GM18867 (cell line): Measurements from ENCODE around the gene KSR1.

ENCODE experiments used
- ATAC-seq: cut with Tn5 transposase; IDR thresholded peaks from one replicate; pipeline ENCODE4 v1.9.1; 2021; ENCODE audit warnings: mild to moderate bottlenecking, moderate library complexity; ENCODE audit not compliant: unreplicated experiment

Gene KSR1

DNA sequence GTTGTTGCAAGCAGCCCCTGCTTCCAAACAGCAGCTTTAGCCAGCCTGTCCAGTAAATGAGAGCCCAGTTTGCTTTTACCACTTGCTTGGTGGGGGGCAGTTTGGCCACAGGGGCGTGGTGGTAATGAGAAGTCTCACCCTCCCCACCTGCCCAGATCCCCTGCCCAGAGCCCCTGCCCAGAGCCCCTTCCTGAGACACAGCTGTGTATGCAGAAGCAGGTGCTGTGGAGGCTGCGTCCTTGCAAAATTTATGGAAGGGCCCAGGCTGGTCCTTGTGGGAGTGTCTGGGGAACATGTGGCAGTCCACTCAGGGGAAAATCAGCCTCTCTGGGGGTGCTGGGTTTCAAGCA, 147.1 kb downstream of the KSR1 start:
- ATAC-seq = no peak

DNA sequence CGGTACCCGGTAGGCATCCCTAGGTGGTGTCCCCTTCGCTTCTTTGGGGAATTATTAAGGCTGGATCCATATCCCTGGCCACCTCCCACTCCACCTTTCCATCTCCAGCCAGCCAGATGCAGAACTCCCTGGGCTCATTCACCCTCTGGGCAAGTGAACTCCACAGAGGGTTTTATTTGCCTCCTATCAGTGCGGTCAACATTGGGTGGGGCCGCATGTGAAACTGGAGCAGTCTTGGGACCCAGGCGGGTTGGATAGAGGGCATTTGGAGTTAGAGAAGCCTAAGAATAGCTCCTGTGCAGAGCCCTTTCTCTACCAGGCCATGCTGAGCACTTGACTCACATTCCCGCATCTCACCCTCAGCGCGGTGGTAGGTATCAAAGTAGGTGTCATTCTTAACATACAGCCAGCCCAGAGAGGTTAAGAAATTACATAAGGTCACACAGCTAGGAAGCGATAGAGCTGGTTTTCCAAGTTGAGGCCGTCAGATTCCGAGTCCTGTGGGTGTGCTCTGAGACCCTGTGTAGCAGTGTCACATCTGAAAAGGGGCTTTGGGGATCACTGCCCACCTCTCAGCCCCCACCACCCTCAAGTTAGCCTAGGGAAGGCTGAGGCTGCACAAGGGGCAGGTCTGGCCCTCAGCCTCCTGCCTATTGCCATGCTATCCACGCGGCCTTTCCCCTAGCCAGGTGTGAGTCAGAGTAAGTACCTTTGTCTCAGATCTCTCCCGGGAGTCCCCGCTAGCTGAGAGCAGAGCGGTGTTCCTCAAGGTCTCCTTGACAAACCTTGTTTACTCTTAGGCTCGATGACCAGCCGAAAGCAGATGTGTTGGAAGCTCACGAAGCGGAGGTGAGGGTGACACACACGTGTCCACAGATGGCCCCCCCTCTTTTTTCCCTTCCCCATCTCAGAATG, 147.9 kb downstream of the KSR1 start:
- no peak for ATAC-seq

DNA sequence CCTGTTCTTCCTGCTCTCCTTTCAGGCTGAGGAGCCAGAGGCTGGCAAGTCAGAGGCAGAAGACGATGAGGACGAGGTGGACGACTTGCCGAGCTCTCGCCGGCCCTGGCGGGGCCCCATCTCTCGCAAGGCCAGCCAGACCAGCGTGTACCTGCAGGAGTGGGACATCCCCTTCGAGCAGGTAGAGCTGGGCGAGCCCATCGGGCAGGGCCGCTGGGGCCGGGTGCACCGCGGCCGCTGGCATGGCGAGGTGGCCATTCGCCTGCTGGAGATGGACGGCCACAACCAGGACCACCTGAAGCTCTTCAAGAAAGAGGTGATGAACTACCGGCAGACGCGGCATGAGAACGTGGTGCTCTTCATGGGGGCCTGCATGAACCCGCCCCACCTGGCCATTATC, 149.2 kb downstream of the KSR1 start:
- no peak for ATAC-seq

DNA sequence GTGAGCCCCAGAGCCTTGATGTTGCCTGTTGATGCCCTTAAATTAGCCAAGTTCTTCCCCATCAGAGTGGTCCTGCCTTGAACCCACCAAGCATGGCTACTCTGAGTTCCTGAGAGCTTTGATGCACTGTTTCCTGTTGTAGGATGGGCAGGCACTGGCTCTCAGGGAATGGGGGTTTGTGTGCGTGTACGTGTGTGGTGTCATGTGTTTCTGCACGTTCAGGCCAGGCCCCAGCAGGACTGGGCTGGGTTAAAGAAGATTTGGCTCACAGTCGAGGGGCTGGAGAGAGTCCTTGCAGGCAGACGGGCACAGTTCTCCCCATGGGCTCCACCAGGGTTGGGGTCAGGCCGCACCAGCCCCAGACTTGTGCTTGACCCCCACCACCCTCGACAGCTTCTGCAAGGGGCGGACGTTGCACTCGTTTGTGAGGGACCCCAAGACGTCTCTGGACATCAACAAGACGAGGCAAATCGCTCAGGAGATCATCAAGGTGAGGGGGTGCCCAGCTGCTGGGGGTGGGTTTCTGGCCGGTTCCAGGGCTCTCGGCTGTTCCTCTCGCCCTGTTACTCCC, 151.4 kb downstream of the KSR1 start:
- ATAC-seq = no peak

DNA sequence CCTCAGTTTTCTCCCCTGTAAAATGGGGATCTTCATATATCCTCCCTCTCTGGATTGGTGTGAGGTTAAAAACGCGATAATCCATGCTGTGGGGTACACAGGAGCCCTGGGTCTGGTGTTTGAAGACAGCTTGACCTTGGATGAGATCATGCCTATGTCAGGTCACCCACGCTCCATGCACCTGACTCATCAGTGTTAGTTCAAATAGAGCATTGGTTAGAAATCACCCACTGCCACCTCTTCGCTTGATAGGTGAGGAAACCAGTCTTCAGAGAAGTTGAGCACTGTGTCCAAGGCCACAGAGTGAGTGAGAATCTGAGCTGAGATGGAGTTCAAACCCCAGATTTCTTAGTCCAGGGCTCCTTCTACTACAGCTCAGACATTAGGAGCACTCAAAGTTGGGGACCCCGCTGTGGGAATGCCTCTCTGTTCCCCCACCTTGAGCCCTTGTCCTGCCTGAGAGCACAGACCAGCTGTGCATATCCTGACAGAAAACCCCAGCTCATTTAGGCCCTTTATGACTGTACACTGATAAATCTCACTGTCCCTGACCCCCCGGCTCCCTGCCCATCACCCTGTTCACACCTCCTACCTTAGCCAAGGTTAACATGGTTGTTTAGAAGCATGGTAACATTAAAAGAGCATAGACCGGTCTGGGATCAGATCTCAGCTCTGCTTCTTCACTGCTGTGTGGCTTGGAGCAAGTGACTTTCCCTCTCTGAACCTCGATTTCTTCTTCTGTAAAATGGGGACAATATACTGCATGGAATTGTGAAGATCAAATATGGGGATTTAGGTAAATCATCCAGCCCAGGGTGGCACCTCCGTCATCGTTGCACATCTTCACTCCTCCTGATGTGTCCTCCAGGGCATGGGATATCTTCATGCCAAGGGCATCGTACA, 152.3 kb downstream of the KSR1 start:
- ATAC-seq = no peak

DNA sequence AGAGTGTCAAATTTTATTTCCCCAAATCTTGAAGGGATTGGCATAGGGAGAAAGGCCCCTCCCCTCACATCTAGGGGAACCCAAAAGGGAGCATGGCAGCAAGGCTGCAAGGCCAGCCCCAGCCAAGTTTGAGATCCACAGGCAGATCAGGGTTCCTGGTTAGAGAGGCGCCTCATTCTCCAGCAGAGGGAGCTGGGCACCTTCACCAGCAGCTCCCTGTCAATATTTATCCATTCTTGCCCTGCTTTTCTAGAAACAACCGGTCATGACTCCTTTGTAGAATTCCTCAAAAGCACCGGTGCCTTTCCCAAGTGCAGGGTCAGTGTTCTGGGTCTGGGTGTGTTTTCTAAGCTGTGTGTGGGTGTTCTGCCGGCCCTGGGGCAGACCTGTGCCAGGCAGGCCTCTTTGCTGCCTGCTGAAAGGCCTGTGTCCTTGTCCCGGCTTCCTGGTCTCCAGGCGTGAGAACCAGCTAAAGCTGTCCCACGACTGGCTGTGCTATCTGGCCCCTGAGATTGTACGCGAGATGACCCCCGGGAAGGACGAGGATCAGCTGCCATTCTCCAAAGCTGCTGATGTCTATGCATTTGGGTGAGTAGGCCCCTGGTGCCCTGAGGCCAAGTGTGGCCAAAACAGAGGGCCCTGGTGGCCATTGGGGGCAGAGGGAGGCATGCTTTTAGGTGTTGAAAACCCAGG, 153.5 kb downstream of the KSR1 start:
- ATAC-seq = no peak

DNA sequence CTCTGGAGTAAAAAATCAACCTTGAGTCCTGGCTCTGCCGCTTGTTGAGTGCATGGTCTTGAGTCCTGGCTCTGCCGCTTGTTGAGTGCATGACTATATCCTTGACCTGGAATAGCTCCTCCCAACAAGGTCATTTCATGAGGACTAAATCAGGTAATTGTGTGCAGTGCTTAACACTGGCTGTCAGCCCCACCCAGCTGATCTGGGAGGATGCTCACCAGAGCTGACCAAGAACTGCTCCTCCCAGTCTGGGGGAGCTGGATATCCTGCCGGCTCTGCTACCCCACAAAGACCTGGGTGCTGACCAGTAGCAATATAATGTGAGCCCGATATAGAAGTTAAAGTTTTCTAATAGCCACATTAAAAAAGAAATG, 154.0 kb downstream of the KSR1 start:
- ATAC-seq = no peak

DNA sequence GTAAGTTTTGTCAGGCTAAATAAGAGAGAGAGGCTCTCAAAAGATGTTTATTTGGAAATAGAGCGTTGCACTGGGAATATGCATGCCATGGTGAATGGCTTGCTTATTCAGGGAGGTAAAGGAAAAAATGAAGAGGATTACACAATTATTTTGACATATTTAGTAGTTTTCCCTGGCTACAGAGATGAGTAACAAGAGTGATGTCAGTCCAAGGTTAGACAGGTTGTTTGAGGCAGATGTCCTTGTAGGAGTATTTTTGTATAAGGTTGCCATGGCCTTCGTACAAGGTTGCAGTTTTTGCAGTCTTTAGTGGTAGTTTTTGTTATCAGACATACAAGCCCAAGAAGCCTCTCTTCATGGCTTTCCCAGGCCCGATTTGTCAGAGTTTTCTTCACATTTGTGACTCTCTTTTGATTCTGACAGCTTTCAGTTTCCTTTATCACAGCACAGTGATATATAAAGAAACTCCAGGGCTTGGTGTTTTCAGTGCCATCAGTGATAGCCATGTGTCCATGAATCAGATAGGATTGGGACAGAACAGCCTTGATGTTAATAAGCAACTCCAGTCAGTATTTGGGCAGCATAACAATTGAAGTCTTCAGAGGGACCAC, 156.0 kb downstream of the KSR1 start:
- ATAC-seq = no peak

DNA sequence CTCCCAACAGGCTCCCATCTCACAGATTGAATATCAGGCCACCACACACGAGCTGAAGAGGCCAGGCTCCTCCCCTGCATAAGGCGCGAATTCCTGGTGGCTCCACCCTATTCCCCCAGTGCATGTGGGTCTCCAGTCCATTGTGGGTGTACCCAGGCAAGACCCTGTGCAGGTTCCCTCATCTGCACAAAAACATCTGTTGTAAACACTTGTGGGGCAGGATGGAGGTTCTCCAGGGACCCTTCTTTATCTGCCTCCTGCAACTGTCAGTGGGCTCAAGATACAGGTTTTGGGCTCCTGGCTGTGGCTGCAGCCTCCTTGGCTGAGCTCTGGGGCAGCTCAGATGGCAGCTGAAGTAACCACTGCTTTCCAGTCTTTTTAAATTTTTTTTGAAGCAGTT, 157.2 kb downstream of the KSR1 start:
- no peak for ATAC-seq

DNA sequence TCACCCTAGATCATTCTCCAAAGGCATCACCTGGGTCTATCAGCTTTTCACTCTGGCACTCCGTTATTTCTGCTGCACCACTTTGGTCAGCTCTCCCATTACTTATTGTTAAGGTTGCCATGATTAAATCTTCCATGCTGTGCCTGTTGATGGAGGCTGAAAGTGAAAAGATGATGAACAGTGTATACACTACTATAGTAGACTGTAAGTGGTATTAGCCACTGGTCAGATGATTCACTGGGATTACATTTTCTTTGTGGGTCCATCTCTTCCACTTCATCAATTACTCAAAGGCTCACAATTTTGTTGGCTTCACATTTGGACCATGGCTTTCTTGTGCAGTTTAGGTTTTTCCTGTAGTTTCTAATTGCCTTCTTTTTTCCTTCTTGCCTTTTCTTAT, 158.9 kb downstream of the KSR1 start:
- ATAC-seq = no peak

DNA sequence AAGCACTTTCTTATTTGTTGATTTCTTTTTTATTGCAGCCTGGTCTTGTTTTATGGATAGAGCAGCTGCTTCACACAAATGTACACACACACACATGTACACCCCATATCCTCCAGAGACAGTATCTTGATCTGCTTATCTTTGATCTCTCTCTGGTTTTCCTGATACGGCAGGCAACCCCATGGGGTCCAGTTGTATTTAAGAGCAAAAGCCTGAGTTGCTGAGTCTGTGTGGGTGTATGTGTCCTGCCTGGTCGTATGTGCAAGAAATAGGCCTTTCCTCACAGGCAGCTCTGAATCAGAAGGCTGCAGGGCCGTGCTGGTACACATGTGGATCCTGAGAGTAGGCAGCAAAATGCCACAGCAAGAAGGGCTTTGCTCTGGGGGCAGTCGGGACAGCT, 160.2 kb downstream of the KSR1 start:
- no peak for ATAC-seq

DNA sequence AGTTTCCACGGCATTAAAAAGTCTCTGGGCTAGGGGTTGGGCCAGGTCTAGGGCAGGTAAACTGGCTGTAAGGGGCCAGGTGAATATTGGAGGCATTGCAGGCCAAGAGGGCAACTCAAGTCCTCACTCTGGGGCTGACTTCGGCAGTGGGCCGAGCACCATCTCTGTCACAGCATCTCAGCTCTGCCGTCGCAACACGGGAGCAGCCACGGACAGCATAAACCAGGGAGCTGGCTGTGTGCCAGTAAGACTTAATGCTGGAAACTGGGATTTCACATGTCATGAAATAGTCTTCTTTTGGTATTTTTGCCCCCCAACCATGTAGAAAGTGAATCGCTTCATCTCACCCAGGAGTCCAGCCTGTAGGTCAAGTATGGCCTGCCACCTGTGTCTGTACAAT, 162.2 kb downstream of the KSR1 start:
- no peak for ATAC-seq

DNA sequence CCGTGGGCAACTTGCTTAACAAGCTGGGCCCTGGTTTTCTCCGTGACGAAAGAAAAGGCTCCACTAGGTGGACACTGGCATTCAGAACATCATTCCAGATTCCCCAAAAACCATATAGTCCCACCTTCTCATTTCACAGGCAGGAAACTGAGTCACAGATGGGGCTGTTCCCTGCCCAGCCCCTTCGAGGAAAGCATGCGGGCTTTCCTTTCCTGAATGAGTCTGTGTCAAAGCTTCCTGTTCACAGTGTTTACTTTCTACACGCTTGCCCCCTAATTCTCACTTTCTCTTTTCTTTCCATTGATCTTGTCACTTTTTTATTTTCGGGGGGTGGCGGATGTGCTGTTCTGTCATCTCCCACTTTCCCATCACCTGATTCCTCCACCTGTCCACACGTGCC, 164.5 kb downstream of the KSR1 start:
- ATAC-seq = no peak

DNA sequence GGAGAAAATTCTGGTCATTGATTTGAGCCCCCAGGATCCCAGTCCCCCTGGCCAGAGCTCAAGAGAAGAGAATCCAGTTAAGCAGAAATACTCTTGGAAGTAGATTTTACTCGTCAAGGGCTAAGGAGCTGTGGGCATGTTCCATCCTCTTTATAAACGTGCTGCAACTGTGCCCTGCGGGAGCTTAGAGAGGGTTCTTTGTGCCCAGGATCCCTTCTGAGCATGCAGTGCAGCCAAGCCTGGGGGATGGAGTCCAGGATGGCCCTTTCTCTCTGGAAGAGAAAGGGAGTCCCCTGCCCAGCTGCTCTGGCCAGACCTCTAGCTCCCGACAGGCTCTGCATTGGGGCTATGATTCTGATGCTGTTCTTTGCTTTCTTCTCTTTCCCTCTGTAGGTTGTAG, 165.3 kb downstream of the KSR1 start:
- no peak for ATAC-seq

DNA sequence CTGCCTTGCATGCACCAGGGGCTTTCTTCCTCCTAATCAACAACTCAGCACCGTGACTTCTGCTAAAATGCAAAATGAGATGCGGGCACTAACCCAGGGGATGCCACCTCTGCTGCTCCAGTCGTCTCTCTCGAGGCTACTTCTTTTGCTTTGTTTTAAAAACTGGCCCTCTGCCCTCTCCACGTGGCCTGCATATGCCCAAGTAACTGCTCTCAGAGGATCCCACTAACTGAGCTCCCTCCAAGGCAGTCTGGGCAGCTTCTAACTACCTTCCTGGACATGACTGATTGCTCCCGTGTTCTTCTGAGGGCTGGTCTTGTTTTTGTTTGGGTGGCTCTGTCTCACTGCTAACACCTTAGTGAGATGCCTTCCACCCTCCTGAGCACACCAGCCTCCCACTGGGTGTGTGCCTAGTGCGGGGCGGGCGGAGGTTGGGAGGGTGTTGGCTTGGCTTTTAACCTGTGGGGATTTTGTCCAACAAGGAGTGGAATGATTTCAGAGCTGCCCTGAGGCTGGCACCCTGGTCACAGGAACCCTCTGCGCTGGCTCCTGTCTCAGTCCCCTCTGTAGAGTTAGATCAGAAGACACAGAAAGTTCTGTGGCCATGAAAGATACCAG, 165.8 kb downstream of the KSR1 start:
- no peak for ATAC-seq

DNA sequence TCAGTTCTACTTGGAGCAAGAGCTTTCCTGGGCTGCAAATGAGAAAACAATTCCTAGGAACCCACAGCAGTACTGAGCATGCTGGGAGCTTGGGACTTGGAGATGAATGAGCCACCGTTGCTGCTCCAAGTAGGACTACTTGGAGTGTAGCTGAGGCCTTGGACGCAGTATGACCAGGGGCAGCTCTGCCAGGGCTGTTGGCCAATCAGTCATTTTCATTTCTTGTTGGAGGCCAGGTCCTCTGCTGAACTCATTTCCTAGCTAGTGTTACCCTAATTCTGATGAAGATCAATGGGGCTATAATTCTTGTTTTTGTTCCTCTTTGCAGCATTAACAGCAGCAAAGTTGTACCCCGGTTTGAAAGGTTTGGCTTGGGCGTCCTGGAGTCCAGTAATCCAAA, 166.7 kb downstream of the KSR1 start:
- ATAC-seq = no peak

DNA sequence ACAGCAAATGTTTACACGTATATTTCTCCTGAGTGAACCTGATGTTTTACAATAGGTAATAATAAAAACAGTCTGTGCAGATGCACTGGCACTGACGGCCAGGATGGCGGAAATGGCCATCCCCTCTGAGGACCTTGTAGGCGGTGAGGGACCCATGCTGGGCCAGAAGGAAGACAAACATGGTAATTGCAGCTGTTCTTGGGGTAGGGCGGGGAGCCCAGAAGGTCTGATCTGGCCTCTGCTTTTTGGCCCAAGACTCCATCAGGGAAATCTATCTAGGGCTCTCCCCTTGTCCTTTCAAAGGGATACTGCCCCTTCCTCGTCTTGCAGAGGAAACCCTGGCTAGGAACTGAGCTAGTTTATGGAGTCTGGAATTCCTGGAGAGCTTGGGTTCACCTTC, 167.4 kb downstream of the KSR1 start:
- no peak for ATAC-seq

DNA sequence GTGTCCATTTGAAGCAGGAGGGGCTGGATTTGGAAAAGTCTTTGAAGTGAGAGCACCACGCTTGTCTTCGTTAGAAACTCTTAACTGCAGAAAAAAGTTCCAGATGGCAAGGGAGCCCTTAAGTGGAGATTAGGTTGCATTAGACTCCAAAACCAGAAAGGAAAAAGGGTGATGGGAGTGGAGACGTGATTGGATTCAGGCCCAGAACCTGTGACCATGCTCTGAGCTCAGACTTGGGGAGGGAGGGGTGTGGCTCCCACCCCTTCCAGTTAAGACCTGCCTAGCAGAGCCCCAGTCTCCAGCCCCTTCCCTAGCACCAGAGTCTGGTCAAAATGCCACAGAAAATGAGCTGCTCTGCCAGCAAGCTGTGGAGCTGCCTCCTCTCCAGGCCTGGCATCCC, 168.3 kb downstream of the KSR1 start:
- no peak for ATAC-seq

DNA sequence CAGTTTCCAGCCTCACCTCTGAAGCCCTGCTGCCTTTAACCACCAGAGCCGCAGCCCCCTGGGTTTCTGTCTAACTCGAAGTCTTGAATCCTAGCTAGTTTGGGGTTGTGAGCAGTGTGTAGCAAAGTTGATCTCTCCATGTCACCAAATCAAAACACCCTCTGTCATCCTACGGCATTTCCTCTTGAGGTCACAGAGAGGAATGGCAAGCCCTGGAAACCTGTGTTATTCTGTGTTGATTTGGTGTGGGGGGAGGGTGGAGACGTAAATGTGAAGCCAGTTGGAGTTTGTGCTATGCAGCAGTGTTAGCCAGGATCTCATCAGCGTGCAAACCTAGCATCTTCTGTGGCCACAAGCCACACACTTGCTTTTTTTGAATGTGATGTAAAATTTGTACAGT, 169.6 kb downstream of the KSR1 start:
- no peak for ATAC-seq

DNA sequence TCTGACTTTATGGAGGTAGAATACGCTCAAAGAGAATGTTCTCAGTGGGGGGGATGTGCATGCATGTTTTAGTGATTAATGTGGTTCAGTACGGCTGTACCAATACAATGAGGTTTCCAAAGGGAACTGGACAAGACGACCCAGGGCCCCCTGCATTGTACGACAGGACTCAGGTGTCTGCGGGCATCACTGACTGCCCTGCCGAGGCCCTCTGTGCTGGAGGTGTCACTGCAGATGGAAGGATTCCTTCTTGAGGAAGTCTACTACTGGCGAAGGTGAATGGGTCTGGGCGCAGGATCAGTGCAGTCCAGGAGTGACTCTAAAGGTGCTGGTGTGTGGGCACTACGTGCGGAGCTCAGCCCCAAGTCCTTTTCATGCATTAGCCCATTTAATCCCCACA, 171.3 kb downstream of the KSR1 start:
- ATAC-seq = no peak
